ENCODE results near the gene TCF4.

The TCF4 gene

GRCh38 chr18:55306359-55307024 lies 281.5 kb downstream of the TCF4 start:
- TF ChIP-seq TCF4 (CRISPR knock-in tag; IDR thresholded peaks at IDR 0.05; ENCODE audit: borderline replicate concordance): 0 out of 2 replicates have a peak, but pooled peaks have one; percentile 6
- no peak for TF ChIP-seq ARNTL (CRISPR knock-in tag; IDR thresholded peaks at IDR 0.05; ENCODE audit: borderline replicate concordance, low read depth)
- no peak for ATAC-seq

- peak; percentile 60 for ATAC-seq
Measured at GRCh38 chr18:55302167-55302833, 285.7 kb downstream of the TCF4 start.

GRCh38 chr18:55301824-55302166 lies 286.2 kb downstream of the TCF4 start:
- peak; percentile 48 for ATAC-seq
- no peak for TF ChIP-seq BACH2 (CRISPR knock-in tag; IDR thresholded peaks at IDR 0.05; ENCODE audit: borderline replicate concordance)
- no peak for TF ChIP-seq CSRNP3 (CRISPR knock-in tag; IDR thresholded peaks at IDR 0.05)
- no peak for TF ChIP-seq TSHZ2 (CRISPR knock-in tag; IDR thresholded peaks at IDR 0.05)
- TF ChIP-seq ARNTL (CRISPR knock-in tag; IDR thresholded peaks at IDR 0.05; ENCODE audit: borderline replicate concordance, low read depth): no peak
- TF ChIP-seq TCF4 (CRISPR knock-in tag; IDR thresholded peaks at IDR 0.05; ENCODE audit: borderline replicate concordance): no peak
- TF ChIP-seq ZNF70 (CRISPR knock-in tag; IDR thresholded peaks at IDR 0.05): no peak
- TF ChIP-seq ISL1 (CRISPR knock-in tag; IDR thresholded peaks at IDR 0.05): no peak
- no peak for TF ChIP-seq PPARA (CRISPR knock-in tag; IDR thresholded peaks at IDR 0.05; ENCODE audit: borderline replicate concordance)

More at GRCh38 chr18:55302167-55302833, 285.7 kb downstream of the TCF4 start:
- TF ChIP-seq CSDC2 (CRISPR knock-in tag; IDR thresholded peaks at IDR 0.05) (no peak), PPARA (CRISPR knock-in tag; IDR thresholded peaks at IDR 0.05; ENCODE audit: borderline replicate concordance) (no peak), ARNTL (CRISPR knock-in tag; IDR thresholded peaks at IDR 0.05; ENCODE audit: borderline replicate concordance, low read depth) (no peak), SNAI2 (CRISPR knock-in tag; IDR thresholded peaks at IDR 0.05) (no peak), BACH2 (CRISPR knock-in tag; IDR thresholded peaks at IDR 0.05; ENCODE audit: borderline replicate concordance) (no peak), ZNF70 (CRISPR knock-in tag; IDR thresholded peaks at IDR 0.05) (no peak), OSR1 (CRISPR knock-in tag; IDR thresholded peaks at IDR 0.05) (no peak), ZNF565 (CRISPR knock-in tag; conservative IDR thresholded peaks at IDR 0.05; ENCODE audit: low read depth) (no peak), ISL1 (CRISPR knock-in tag; IDR thresholded peaks at IDR 0.05) (no peak), TSHZ2 (CRISPR knock-in tag; IDR thresholded peaks at IDR 0.05) (no peak; the same call in 1 of the 2 replicates), POU6F1 (CRISPR knock-in tag; IDR thresholded peaks at IDR 0.05; ENCODE audit: borderline replicate concordance, low read depth) (no peak), CSRNP3 (CRISPR knock-in tag; IDR thresholded peaks at IDR 0.05) (no peak), CREB5 (CRISPR knock-in tag; IDR thresholded peaks at IDR 0.05; ENCODE audit: low read depth) (no peak), TOX (CRISPR knock-in tag; IDR thresholded peaks at IDR 0.05; ENCODE audit: borderline replicate concordance) (no peak), ZC3H10 (CRISPR knock-in tag; IDR thresholded peaks at IDR 0.05) (no peak), GLIS3 (CRISPR knock-in tag; IDR thresholded peaks at IDR 0.05) (no peak)

Measured in SK-N-SH treated with all-trans-retinoic acid at 6 μM for 48 hours (cell line).